ENCODE data around the gene EMP3. TPM values are rescaled to one million over a fixed set of nuclear protein-coding genes. Genes with fewer than 3 reads are reported as not detected.

The EMP3 gene
- total RNA-seq, 1 donor from 2014 or later = 6.5 TPM

DNA sequence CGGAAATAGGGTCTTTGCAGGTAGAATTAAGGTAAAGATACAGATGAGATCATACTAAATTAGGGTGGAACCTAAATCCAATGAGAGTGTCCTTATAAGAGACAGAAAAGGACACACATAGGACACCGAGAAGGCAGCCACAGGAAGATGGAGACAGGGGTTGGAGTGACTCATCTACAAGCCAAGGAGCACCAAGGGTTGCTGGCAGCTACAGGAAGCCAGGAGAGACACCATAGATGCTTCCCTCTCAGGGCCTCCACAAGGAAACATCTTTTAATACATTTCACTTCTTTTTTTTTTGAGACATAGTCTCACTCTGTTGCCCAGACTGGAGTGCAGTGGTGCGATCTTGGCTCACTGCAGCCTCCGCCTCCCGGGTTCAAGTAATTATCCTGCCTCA, 28.3 kb downstream of the EMP3 start:
- TF ChIP-seq CTCF (IDR thresholded peaks at IDR 0.05; ENCODE audit: partially characterized antibody, unreplicated experiment) = no peak
- Mint-ChIP-seq H3K27me3 (ENCODE audit: unreplicated experiment) (peaks cover 8% of the 10 kb centered on the region), H3K27ac (ENCODE audit: unreplicated experiment) (no peak overlapping the region), H3K36me3 (ENCODE audit: unreplicated experiment) (no peaks in the 10 kb centered on the region), H3K9me3 (ENCODE audit: unreplicated experiment) (peaks cover 3% of the 10 kb centered on the region), H3K4me1 (ENCODE audit: low read depth, unreplicated experiment) (peaks cover 2% of the 10 kb centered on the region), H3K4me3 (ENCODE audit: unreplicated experiment) (no peak overlapping the region)
- DNase-seq = no peak

DNA sequence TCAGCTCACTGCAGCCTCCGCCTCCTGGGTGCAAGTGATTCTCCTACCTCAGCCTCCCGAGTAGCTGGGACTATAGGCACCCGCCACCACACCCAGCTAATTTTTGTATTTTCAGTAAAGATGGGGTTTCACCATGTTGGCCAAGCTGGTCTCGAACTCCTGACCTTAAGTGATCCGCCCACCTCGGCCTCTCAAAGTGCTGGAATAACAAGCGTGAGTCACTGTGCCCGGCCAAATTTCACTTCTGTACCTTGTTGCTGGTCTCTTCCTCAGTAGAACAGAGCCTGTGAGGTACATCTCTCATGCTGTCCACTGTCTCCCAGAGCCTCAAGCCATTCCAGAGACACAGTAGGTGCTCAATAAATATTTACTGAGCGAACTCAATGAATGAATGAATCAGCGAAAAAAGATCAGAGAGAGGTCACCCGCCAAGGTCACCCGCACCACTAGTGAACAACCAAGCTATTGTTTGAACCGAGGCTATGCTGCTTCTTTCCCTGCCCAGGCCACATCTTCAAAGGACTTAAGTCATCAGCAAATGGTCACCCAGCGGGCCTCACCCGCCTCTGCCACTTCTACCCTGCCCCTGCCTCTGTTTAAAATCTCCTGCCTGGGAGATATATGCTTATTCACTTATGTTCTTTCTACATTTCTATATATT, 29.1 kb downstream of the EMP3 start:
- TF ChIP-seq CTCF (IDR thresholded peaks at IDR 0.05; ENCODE audit: partially characterized antibody, unreplicated experiment) = no peak
- peaks cover 2% of the 10 kb centered on the region for H3K4me1 Mint-ChIP-seq (ENCODE audit: low read depth, unreplicated experiment)

GRCh38 chr19:48355365-48355954, 30.1 kb downstream of the EMP3 start:
- Mint-ChIP-seq H3K9me3 (ENCODE audit: unreplicated experiment) (peaks cover 3% of the 10 kb centered on the region), H3K27me3 (ENCODE audit: unreplicated experiment) (peaks cover 10% of the 10 kb centered on the region), H3K4me3 (ENCODE audit: unreplicated experiment) (no peak overlapping the region), H3K36me3 (ENCODE audit: unreplicated experiment) (no peaks in the 10 kb centered on the region), H3K27ac (ENCODE audit: unreplicated experiment) (no peak overlapping the region), H3K4me1 (ENCODE audit: low read depth, unreplicated experiment) (peaks cover 2% of the 10 kb centered on the region)
- no peak for DNase-seq
- no peak for TF ChIP-seq CTCF (IDR thresholded peaks at IDR 0.05; ENCODE audit: partially characterized antibody, unreplicated experiment)

More for the DNA sequence above, 29.1 kb downstream of the EMP3 start:
- Mint-ChIP-seq H3K36me3 (ENCODE audit: unreplicated experiment) (no peaks in the 10 kb centered on the region), H3K9me3 (ENCODE audit: unreplicated experiment) (peaks cover 3% of the 10 kb centered on the region), H3K27me3 (ENCODE audit: unreplicated experiment) (peaks cover 8% of the 10 kb centered on the region), H3K27ac (ENCODE audit: unreplicated experiment) (no peak overlapping the region), H3K4me3 (ENCODE audit: unreplicated experiment) (no peak overlapping the region)
- no peak for DNase-seq

DNA sequence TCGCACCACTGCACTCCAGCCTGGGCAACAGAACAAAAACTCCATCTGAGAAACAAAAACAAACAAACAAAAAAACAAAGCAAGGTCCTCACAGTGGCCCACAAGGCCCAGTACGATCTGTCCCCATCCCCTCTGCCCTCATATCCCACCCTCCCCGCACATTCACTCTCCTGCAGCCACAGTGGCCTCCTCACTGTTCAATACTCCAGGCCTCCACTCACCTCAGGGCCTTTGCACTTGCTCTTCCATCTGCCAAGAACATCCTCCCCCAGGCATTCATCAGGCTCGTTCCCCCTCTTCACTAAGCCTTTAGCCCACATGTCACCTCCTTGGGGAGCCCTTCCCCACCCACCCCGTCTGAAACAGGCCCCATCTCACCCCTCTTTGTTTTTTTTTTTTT, 33.8 kb downstream of the EMP3 start:
- TF ChIP-seq CTCF (IDR thresholded peaks at IDR 0.05; ENCODE audit: partially characterized antibody, unreplicated experiment) = no peak
- no peak overlapping the region for H3K27ac Mint-ChIP-seq (ENCODE audit: unreplicated experiment)
- H3K4me1 Mint-ChIP-seq (ENCODE audit: low read depth, unreplicated experiment) = peaks cover 2% of the 10 kb centered on the region
- no peak overlapping the region for H3K4me3 Mint-ChIP-seq (ENCODE audit: unreplicated experiment)
- H3K27me3 Mint-ChIP-seq (ENCODE audit: unreplicated experiment) = peaks cover 4% of the 10 kb centered on the region
- DNase-seq = no peak
- H3K9me3 Mint-ChIP-seq (ENCODE audit: unreplicated experiment) = peaks cover 4% of the 10 kb centered on the region
- no peaks in the 10 kb centered on the region for H3K36me3 Mint-ChIP-seq (ENCODE audit: unreplicated experiment)

- Mint-ChIP-seq H3K4me3 (ENCODE audit: unreplicated experiment) (no peak overlapping the region), H3K27me3 (ENCODE audit: unreplicated experiment) (peaks cover 4% of the 10 kb centered on the region), H3K9me3 (ENCODE audit: unreplicated experiment) (peaks cover 4% of the 10 kb centered on the region), H3K27ac (ENCODE audit: unreplicated experiment) (no peak overlapping the region), H3K4me1 (ENCODE audit: low read depth, unreplicated experiment) (no peaks in the 10 kb centered on the region), H3K36me3 (ENCODE audit: unreplicated experiment) (no peaks in the 10 kb centered on the region)
- no peak for DNase-seq
- no peak for TF ChIP-seq CTCF (IDR thresholded peaks at IDR 0.05; ENCODE audit: partially characterized antibody, unreplicated experiment)
Observed at GRCh38 chr19:48361912-48362311, 36.6 kb downstream of the EMP3 start.
